GM18951 (cell line): ENCODE results near the gene WDFY3.

Experiments used
- POLR2A ChIP-seq: IDR thresholded peaks from 4 replicates; pipeline ENCODE4 v1.6.1; 2011; ENCODE audit warnings: mild to moderate bottlenecking; ENCODE audit not compliant: insufficient read length, insufficient read depth; ENCODE audit errors: extremely low read depth
- in situ Hi-C: fragments of 300-500 bp; cut with MboI; formaldehyde crosslinking; loops from one replicate; pipeline ENCODE4 v1.12.0; 2022; ENCODE audit warnings: low sequenced_read_pairs, mixed read lengths, inconsistent platforms; ENCODE audit not compliant: unreplicated experiment

Gene WDFY3, protein sequence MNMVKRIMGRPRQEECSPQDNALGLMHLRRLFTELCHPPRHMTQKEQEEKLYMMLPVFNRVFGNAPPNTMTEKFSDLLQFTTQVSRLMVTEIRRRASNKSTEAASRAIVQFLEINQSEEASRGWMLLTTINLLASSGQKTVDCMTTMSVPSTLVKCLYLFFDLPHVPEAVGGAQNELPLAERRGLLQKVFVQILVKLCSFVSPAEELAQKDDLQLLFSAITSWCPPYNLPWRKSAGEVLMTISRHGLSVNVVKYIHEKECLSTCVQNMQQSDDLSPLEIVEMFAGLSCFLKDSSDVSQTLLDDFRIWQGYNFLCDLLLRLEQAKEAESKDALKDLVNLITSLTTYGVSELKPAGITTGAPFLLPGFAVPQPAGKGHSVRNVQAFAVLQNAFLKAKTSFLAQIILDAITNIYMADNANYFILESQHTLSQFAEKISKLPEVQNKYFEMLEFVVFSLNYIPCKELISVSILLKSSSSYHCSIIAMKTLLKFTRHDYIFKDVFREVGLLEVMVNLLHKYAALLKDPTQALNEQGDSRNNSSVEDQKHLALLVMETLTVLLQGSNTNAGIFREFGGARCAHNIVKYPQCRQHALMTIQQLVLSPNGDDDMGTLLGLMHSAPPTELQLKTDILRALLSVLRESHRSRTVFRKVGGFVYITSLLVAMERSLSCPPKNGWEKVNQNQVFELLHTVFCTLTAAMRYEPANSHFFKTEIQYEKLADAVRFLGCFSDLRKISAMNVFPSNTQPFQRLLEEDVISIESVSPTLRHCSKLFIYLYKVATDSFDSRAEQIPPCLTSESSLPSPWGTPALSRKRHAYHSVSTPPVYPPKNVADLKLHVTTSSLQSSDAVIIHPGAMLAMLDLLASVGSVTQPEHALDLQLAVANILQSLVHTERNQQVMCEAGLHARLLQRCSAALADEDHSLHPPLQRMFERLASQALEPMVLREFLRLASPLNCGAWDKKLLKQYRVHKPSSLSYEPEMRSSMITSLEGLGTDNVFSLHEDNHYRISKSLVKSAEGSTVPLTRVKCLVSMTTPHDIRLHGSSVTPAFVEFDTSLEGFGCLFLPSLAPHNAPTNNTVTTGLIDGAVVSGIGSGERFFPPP (N-terminal part only)

GRCh38 chr4:84966382-84967242 is at the start of gene WDFY3:
WDFY3 (minus strand) TSS chr4:84966690; CDS start chr4:84860591, 106,099 bp downstream.
- TF ChIP-seq POLR2A: no peak
- in situ Hi-C loops: no loop called here

GRCh38 chr4:85005865-85006377 is 39.4 kb upstream of the WDFY3 start:
- no peak for TF ChIP-seq POLR2A

DNA sequence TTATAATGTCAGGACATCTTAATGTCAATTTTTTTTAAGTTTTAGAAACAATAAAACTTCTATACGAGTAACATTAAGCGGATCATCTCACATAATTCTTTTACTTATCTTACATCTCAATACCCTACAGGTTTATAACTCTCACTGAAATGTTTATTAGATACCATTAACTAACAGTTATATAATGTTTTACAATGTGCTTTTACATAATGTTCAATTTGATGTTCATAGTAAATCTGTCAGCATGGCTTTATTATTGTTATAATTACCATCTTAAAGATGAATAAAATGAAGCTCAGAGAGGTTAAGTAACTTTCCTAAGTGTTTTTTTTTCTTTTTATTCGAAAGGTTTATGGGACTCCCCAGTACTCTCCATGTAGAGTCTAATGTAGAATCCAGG is 33.9 kb upstream of the WDFY3 start:
- no peak for TF ChIP-seq POLR2A
- in situ Hi-C loops: no loop called here

More at GRCh38 chr4:85005865-85006377, 39.4 kb upstream of the WDFY3 start:
- in situ Hi-C loops: no loop called here

DNA sequence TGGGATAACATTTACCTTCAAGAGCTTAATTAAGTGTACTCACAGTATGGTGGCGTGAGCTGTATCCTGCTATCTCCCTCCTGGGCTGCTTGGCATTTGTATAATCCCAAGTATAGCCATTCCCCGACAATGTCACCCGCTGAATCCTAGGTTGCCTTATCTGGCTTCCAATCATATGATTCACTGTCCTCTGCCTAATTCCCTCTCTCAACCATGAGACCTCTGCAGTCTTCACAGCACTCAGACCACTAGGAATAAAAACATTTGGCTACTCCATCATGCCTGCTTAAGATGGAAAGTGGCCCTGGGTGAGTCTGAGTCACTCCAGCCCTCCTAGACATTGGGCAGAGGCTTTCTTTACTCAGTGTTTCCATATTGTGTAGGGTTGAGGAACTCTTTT is 28.9 kb upstream of the WDFY3 start:
- no peak for TF ChIP-seq POLR2A
- in situ Hi-C loops: no loop called here

DNA sequence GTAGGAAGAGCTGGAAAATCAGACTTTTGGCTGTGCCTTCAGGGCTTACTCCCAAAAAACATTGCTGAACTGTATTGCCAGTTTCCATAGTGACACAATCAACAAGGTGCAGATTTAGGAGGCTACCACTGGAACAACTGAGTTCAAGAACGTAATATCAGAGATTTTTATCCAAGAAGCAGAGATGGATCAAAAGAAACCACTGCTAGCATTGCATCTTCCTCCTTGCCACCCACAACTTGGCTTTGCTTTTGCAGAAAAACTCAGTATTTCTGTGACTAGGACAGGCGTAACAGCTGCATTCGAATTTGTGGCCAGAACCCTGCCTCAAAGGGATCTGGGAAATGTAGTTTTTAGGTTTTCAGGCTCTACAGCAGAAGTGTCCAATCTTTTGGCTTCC is 27.8 kb upstream of the WDFY3 start:
- in situ Hi-C loops: no loop called here
- TF ChIP-seq POLR2A: no peak

GRCh38 chr4:84985952-84986351 is 19.5 kb upstream of the WDFY3 start:
- in situ Hi-C loops: no loop called here
- no peak for TF ChIP-seq POLR2A

- in situ Hi-C loops: no loop called here
- no peak for TF ChIP-seq POLR2A
Measured at GRCh38 chr4:84977396-84977795, 10.9 kb upstream of the WDFY3 start.

DNA sequence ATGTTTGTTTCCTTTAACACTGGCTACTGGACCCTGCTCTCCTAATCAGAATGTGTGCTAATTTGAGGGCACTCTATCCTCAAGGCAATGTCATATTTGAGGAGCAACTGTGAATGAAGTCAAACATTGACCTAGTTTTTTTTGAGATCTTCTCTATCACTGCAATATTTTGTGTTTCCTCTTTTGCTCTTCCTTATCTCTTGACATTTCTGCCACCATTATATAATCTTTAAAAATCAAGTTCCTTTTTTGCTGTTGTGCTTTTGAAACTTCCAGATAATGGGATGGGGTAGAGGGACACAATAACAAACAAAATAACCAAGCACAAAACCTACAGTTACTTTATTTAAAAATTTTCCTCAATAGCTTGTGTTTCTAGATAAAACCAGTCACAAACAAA is 7.4 kb upstream of the WDFY3 start:
- no peak for TF ChIP-seq POLR2A
- in situ Hi-C loops: no loop called here

DNA sequence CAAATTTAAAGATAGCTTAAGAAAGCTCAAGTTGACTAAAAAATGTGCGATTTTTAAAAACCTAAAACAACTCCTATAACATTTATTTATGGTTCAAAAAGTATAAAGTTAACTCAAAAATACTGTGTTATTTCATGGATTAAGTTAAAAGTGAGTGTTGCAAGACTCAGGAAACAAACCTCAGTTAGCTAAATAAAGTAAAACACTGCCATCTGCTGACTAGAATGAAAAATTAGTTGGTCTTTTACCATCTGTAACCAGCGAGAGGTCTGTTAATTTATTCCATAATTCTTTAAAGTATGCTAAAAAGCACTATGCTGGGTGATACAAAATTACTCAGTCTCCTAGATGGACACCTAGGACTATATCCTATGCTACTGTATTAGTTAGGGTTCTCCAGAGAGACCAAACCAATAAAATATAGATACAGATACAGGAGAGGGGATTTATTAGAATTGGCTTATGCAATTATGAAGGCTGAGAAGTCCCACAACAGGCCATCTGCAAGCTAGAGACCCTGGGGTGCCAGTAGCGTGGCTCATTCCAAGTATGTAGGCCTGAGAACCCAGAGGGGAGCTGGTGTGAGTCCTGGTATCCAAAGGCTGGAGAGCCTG is 4.9 kb upstream of the WDFY3 start:
- no peak for TF ChIP-seq POLR2A
- in situ Hi-C loops: no loop called here

- in situ Hi-C loops: no loop called here
Measured at GRCh38 chr4:84968925-84969324, 2.4 kb upstream of the WDFY3 start.

DNA sequence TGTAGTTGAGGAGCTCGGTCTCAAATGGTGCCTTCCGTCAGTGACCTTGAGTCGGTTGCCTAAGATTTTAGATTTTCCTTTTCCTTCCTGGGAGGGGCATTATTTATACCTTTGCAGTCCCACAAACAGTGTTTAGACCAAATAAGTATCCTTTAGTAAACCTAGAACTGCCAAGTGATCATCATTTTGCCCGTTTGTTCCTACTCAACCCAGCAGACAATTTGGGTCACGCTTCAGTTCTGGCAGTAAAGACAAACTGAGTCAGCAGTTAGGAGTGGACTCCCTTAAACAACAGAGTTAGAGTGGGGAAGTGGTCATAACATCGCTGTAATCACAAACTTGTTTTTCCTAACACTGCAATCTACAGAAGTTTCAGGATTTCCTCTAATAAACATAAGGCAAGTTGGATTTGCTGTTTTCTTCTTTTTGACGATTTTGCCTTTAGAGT is 777 bp upstream of the WDFY3 start:
- in situ Hi-C loops: no loop called here
- TF ChIP-seq POLR2A: no peak

More at GRCh38 chr4:84968925-84969324, 2.4 kb upstream of the WDFY3 start:
- TF ChIP-seq POLR2A: no peak

DNA sequence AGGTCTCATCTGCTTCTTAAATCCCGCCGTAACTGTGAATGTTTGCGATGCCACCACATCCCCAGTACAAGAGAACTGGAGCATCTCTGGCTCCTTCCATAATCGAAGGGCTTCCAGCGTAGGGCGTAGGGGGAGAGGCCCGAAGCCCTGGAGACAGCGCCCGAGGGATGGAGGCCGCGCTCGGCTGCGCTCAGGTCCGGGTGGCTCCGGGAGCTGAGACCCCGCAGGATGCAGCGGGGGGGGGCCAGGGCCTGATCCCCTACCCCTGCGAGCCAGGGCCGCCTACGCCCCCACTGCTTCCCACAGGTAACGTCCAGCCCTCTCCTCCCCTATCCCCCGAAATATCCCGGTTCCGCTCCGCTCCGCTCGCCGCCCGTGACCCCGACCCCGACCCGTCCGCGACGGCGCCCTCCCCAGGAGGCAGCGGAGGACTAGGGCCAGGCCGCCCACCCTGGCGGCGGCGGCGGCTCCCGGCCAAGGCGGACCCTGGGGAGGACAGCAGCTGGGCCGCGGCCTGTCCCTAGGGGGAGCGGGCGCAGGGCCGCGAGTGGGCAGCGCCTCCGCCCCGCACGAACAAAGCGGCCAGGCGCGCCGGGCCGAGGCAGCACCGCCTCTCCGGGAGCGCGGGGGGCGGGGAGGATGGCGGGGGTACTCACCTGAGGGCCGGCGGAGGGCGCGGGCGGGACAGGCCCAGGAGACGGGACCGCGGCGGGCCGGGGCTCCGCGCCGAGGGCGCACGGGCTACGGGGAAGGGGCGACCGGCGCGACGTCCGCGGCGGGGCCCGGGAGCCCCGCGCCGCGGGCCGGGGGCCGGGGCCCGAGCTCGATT is 723 bp downstream of the WDFY3 start:
- in situ Hi-C loops: no loop called here
- TF ChIP-seq POLR2A: no peak
